Right hindlimb (tissue), 1 donor: ENCODE measurements around the gene RBM8A.
A peak's percentile ranks its signal among the peaks of the same experiment; 100 is the strongest.

ENCODE experiments used
- DNase-seq: peaks from one replicate; pipeline ENCODE4 v3.0.0-alpha.2; 2018

Gene RBM8A

DNA sequence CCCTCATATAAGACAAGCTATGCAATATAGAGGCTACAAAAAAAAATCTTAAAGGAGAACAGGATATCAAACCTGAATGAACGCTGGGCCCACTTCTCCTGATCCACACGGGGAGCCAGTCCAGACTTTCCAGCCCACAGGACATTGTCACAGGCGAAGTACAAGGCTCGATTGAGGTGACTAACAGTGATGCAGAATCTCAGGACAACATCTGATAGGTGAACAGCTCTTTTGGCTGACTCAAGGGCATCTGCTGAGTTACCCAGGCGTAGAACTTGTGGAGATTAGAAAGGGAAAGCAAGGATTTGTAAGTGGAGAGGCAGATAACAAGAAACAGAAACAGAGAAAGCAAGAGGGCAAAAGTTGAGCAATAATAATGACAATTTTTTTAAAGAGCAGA, 10.5 kb downstream of the RBM8A start:
- DNase-seq = no peak

DNA sequence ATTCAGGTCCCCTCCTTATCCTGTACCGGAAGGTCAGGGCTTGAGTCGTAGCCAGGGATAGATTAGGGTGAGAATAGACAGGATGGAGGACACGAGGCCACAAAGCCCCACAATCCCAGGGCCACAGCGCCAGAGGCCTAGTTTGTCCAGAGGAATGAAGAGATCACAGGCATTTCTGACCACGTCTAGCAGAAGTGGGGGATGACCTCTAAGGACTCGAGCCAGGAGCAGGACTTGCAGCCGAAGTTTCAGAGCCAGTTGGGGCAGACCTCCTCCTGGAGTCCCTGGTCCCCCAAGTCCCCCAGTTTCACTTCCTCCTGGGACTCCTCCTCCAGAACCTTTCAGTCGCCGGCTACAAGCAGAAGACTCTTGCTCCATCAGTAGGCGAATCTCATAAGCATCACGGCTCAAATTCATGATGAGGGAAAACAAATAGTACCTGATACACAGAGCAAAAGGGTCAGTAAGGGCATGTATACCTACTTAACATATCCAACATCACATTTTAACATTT, 15.1 kb downstream of the RBM8A start:
- no peak for DNase-seq

DNA sequence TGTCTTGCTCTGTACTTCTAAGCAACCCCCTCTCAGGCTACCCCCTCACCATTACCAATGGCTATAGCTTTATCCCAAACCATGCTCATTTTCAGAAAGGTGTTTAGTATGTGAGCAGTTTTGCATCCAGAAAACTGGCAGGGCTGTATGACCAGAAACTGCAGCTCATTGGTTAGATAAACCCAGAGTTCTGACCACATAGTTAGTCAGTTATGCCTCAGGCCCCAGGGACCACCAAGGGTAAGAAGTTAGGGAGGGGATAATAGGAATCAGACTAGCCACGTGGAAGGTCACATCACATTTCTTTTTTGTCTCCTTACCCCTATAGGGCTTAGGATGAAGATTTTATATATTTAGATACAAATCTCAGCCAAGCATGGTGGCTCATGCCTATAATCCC, 18.6 kb downstream of the RBM8A start:
- DNase-seq = no peak

DNA sequence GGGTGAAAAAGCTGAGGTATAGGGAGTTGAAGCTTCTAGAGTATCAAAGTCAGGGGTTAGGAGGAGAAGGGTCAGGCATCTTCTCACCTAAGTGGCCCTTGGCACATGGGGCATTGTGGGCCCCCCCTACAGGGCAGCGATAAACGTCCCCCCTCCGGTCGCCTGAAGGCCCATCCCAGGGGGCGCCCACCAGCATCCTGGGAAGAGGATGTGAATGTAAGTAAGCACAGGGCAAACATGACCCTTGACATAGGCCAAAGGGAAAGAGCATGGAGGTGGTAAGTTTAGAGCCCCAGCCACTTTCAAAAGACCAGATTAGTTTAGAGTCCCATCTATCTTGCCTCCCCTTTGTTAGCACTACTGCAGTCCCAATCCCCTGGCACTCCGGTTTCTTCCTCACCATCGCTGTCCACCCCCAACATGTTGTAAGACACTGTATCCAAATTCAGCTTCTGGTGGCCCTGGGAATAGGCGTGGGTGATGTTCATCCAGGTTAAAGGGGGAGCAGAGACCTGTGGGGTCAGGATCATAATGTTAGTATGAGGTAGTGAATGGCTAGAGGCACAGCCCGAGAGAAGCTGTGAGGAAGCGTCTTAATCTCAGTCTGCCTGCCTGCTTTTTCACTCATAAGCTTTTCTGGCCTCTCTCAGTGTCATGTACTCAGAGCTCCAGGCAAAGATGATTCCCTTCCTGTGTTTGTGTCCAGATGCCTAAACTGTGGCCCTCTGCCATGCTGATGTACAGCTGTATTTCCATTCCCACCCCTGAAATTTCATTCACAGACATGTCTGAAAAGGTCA, 20.1 kb downstream of the RBM8A start:
- DNase-seq = peak; percentile 76

DNA sequence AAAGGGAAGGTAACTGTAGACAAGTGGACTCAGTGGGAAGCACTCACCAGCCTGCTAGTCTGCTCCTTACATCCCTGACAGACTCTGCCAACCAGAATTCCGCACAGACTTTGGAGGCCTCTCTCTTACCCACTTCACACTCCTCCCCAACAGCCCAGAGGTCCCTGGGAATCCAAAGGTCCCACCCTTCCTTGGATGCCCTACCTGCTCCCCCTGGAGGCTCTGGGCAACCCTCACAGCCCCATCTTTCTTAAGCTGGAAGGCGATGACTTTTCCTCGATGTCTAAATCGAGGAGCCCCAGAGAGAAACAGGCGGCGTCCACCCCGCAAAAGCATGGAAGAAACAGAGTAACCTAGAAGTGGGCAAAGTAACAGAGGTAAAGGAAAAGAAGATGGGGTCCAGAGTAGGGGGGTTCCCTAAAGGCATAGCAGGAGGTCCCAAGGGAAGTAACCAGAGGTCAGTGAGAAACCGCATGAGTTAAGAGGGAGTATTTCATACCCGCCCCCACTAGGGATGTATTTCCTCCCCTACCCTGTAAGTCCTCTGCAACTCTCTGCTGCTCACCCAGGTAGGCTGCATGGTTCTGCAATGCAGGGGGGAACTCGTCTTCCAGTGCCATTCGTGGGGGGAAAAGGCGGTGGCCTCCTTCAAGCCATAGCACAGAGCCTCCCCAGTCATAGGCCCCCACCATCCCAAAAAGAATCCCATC, 25.8 kb downstream of the RBM8A start:
- DNase-seq = no peak

DNA sequence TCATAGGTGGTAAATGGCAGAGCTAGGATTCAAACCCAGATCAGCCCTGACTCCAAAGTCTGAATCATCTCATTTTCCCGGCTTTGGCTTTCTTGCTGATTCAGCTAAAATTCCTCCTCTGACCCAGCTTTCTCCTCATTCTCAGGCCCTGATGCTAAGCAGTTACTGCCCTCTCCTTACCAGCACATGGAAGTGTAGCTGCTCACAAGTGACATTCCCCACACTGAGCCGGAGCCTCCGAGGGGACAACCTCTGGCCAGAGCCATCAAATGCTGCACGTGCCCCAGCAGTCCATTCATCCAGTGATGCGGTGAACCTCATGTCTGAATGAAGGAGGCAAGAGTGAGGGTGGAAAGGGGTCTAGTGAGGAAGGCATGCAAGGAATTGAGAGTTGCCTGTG, 28.5 kb downstream of the RBM8A start:
- no peak for DNase-seq

DNA sequence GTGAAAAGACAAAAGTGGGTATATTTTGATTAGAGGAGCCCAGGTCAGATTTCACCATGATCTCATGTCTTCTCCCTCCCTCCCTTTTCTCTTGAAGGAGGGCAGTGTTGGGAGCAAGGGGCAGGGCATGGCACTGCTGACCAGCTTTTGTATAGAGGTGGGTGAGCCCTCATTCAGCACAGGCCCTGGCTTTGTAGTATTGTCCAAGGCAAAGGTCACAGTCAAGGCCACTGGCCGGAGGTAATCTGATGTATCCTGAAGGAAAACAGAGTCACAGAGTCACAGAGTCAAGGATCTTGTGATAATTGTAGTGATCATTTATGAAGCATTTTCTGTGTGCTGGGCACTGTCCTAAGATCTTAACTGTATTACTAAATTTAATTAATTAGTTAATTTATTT, 29.3 kb downstream of the RBM8A start:
- no peak for DNase-seq

DNA sequence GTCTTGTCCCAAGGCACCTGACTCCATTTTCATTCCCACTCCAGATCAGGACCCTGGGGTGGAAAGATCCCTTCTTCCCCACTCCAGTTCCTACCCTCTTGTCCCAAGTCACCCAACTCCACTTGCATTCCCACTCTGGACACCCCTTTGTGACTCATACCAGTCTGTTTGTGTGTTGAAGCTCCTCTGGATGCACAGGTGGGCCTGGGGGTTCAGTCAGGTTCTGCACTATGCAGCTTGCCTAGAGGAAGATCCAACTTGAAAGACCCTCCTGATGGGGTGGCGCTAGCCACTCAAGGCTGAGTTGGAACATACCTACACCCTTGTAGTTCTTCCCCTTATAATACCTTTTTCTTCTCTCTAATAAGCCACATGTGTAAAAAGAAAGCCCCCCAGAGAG, 31.8 kb downstream of the RBM8A start:
- DNase-seq = no peak

DNA sequence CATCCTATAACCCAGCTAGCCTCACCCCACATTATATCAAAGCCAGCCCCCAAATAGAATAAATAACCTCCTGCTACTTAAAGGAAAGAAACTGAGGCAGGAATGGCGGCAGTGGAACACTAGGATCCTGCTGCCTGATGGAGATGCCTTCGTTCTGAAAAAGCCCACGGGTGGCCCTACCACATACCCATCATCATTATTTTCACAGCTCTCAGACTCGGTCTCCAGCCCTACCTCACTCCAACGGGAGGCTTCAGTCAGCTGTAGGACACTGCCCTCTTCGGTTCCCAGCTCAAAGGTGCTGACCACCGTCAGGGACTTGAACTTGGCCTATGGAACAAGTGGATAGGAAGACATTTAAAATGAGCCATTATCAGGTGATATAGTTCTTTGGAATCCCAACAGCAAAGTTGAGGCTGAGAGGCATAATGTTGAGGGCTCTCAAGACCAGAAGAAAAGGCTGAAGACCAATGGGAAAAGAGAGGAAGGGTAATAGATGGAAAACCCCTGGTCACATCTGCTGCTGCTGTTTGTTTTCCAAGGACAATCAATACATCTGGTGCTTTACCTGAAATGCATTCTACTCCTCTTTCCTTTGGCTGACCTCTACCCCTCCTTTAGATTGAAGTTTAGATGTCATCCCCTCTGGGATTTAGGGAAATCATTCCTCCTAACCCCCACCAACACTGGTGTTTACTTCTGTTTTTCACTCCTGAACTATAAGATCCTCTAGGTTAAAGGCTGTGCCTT, 33.8 kb downstream of the RBM8A start:
- no peak for DNase-seq

DNA sequence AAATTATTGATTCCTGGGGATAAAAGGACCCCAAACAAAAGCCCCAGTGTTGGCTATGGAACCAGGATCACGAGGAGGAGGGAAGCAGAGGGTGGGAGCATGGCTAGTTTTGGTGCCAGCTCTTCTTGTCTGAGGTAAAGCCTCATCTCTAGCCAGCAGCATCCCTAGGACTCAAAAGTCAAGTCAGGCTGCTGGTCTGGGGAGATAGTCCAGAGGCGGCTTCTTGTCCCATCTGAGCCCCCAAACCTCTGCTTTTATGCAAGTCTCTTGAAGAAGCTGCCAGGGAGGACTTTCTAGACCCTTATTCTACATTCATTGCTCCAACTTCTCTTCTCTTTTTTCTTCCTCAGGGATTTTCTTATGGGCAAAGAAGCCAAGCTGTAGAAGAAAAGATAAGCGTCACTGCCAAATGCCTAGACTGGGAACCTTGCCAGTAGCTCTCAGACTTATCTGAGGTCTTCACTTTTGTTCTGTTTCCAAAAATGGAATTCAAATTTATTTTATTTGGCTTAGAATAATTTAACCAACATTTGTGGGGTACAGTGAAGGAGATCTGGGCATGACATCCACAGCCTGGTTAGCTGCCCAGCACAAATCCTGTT, 34.7 kb downstream of the RBM8A start:
- peak; percentile 10 for DNase-seq

DNA sequence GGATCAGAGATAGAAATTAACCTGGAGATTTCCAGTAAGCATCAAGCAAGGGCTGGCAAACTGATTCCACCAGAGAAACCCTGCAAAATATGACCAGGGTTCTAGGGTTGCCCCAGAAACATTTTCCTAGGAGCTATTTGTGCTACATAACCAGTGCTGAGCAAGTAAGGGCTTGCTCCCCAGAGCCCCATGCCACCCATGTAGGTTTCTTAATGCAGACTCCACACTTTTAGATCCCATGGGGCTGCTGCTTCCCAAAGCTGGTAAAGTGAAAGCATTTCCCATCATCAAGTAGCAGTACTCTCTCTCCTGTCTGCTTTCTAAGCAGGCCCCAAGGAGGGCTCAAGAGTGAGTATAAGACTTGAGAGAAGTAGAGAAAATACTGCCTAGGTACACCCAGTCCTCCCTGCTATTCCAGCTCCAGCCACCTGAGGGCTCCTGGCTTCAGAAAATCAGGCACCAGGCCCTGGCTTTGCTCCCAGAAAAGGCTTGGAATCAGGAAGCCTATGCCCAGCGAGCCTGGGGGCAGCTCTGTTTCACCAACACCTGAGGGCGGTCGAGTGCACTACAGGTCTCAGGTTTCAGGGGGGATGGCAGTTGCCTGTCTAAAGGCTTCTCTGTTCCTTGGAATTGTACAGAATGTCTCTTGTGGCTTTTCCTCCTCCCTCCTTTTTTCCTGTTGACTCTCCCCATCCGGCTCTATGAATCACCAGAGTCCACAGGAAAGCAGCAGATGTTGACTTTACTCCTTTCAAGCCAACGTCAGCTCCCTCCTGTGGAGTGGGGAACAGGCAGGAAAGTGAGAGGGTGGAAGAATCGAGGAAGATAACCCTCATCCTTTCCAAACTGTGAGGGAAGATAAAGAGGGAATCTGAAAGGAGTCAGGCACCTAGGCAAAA, 35.4 kb downstream of the RBM8A start:
- peak; percentile 95 for DNase-seq

DNA sequence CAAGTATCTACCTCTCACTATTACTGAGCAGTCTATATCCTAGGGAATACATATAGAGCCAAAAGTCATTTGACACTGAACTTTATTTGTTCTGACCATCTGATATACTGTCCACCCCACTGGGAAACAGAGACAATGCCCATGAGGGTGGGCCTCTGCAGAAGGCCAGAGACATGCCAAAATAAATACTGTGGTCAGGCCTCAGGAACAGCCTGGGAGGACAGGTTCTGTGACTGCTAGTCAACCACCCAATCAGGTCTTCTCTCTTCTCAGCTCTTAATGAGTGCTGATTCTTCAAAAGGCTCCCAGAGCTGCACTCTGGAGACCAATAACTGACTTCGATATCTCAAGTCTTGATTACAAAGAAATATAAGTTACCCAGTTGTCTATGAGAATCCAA, 36.1 kb downstream of the RBM8A start:
- no peak for DNase-seq

DNA sequence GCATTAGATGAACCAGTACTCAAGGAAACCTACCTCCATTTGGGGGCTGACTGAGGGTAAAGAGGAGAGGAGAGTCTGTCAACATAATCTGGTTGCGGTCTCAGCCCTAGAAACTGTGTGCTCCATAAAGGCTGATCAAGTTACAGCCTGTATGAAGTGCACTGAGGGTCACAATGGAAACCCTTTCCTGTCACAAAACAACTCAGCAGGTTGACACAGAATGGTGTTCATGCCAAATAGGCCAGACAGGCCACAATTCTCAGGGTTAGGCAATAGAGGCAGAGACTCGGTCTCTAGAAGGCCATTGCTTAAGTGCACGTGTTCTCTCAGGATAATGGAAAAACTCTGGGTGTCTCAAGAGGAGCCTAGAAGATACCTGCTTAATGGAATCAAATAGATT, 37.6 kb downstream of the RBM8A start:
- no peak for DNase-seq

DNA sequence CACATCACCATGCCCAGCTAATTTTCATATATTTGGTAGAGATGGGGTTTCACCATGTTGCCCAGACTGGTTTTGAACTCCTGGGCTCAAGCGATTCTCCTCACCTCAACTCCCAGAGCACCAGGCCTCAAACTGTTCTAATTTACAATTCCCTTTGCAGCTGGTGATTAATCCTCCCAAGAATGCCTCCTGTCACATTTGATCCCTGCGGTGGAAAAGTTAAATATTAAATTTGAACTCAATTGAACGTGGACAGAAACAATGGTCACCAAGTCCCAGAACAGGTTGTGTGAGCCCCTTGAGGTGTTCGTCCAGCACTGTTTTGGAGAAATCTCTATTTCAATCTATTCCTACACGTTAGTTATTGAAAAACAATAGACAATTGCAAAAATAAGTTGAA, 39.7 kb downstream of the RBM8A start:
- no peak for DNase-seq

DNA sequence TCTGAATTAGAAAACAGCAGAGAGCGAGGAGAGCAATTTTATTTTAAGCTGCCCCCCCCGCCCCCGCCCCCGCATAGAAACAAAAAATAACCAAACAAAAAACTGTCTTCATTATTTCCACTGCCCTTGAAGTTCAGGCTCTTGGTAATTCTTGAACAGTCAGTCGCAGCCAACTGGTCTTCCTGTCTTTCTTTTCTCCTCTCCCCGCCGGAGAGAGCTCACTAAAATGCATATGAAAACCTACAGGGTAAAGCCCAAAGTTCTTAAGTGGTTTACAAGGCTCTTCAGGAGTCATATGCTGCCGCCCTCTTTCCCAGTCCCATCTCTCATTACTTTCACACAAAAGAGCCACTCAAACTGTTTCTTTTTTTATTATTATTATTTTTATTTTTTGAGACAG, 40.5 kb downstream of the RBM8A start:
- DNase-seq = no peak

DNA sequence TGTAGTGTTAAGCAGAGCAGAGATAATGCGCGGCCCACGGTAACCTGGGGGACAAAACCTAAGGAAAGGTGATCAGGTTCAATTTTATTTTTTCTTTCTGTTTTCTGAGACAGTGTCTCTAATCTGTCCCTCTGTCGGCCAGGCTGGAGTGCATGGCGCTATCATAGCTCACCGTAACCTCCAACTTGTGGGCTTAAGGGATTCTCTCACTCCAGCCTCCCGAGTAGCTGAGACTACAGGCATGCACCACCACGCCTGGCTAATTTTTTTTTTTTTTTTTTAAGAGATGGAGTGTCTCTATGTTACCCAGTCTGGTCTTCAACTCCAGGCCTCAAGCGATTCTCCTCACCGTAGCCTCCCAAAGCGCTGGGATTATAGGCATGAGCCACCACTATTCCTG, 40.9 kb downstream of the RBM8A start:
- DNase-seq = no peak

DNA sequence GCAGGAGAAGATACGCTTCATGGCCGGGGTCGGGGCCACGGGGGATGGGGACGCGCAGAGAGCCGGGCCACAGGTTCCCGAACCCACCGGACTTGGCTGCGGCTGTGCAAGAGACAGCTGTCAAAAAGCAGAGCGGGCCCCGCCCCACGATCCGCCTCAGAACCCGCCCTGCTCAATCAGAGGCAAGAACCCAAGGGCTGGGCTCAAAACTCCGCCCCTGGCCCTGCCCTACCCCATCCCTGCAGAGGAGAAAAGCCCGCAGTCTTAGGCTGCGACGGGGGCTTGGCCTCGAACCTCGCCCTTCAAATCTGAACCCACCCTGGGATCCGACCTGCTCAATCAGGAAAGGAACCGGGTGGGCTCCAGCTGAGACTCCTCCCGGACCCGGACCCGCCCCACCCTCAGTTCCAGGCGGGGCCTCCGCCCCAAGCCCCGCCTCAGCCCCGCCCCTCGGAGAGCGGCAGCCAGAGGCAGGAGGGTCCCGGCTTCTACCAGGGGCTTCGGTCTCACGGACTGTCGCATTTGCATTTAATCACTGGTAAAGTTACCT, 41.5 kb downstream of the RBM8A start, which contains the start of gene ANKRD35:
Gene ANKRD35 (minus strand): TSS at position 129 of the 550 bp plus-strand sequence. CDS start 108 bp downstream, at position 21.
- DNase-seq = peak; percentile 89

DNA sequence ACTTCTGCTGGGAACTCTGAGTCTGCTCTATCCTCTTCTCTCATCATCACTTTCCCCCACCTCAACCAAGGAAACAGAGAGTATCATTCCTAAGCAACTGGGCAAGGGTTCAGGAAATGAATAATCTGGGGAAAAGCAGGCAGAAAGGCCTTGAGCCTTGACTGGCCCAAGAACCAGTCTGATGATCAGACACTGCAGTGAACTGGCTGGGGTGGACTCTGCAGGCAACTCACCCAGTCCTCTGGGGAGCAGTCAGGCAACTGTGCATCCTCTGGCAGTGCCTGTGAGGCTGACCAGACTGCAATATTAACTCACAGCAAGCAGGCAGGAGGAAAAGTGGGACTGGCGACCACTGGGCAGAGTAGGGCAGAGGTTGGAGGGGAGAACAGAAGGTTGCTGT, 42.6 kb downstream of the RBM8A start:
- DNase-seq = no peak

DNA sequence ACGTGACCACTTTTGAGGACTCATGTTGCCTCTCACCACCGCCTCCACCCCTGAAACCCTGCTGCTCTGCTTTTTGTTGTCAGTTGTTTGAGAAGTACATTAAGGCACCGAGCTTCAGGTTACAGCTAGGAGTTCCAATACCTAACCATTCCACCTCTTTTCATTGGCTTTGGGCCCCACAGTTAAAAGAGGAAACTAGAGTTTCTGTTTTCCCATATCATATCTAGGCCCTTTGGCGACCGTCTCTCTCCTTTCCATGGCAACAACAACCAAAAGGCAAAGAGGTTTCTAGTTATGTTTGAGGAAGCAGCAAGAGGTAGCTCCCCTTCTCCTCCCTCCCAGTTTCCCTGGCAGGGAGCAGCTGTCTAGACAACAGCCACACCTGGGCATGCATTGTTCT, 47.5 kb downstream of the RBM8A start:
- no peak for DNase-seq

DNA sequence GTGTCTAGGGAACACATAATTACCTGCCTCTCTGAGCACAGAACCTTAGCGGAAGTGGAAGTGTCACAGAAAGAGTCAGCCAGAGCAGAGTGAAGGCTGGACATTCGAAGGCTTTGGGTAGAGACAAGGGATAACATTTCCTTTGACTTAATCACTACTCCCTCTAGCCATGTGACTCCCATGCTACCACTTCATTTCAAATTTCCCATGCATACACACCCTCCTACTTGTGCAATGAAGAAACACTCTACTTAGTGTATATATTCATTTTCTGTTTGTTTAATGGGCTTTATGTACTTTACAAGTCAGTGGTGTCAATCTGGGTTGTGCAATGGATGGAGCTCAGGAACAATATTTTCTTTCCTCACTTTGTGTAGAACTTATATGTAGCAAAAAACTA, 48.6 kb downstream of the RBM8A start:
- DNase-seq = no peak

DNA sequence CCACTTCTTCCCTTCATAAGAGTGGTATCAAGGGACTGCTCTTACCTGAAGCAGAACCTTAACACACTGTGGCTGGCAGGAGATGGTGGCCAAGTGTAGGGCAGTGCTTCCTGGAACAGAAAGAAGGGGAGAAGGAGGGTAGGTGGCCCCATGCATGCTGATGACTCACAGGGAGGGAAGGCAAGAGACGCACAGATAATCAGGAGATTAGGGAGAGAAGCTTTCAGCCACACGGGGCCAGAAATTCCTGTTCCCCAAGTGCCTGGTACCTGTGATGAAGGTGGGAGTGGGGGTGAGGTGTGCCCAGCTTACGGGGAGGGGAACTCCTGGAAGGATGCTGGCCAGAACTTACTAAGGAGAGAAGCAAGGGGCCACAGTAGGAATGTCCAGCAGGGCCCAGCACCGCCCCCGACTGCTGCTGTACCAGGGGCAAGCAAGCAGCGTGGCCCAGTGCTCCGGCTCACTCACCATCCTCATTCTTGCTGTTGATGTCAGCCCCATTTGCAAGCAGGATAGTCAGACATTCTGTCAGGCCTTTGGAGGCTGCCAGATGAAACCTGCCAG, 49.3 kb downstream of the RBM8A start:
- DNase-seq = no peak
